Measurements from ENCODE around the gene EFNA2.

- TF ChIP-seq POLR2A (IDR thresholded peaks at IDR 0.05) (no peak), CTCF (IDR thresholded peaks at IDR 0.05) (no peak)
Measured at GRCh38 chr19:1313695-1314613, 28.3 kb downstream of the EFNA2 start.
